ENCODE data around the gene SHISAL2A.
"Not testable (repeated sequence)": the region's sequence is repeated elsewhere in the genome, so short reads cannot be mapped to it uniquely, and the experiment has no call there.

SHISAL2A gene

DNA sequence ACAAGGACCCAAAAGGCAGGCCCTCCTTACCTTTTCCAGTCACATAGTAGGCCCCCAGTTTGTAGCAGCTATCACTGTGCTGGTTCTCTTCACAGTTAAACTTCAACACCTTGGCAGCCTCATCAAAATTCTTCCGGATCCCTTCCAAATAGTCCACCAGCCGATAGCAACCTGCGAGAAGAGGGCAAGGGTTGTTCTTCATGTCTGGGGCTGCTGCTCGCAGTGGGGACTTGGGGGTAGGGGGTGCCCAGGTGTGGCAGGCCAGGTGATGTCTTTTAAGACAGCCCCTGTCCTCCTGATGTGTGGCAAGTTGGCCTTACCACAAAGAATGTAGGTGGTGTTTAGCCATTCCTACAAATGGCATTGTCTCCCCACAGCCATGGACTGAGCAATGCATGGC, 59.7 kb downstream of the SHISAL2A start:
- DNase-seq = no peak

DNA sequence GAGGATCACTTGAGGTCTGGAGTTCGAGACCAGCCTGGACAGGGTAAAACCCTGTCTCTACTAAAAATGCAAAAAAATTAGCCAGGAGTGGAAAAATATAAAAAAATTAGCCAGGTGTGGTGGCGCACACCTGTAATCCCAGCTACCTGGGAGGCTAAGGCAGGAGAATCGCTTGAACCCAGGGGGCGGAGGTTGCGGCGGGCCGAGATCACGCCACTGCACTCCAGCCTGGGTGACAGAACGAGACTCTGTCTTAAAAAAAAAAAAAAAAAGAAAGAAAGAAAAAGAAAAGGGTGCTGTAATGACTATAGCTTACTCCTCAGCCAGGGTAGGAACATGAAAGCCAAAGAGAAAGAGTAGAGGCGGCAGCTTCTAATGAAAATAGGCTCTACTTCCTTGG, 60.4 kb downstream of the SHISAL2A start:
- not testable (repeated sequence) for DNase-seq

DNA sequence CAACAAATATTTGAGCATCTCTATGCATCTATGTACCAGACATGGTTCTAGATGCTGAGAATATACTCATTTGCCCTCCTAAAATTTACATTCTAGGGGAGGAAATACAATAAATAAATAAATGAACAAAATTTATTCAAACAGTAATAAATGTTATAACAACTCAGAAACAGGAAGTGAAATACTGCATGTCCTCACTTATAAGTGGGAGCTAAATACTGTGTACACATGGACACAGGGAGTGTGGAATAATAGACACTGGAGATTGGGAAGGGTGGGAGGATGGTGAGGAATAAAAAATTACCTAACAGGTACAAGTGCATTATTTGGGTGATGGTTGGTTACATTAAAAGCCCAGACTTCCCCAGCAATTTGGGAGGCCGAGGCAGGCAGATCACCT, 60.9 kb downstream of the SHISAL2A start:
- DNase-seq = no peak

DNA sequence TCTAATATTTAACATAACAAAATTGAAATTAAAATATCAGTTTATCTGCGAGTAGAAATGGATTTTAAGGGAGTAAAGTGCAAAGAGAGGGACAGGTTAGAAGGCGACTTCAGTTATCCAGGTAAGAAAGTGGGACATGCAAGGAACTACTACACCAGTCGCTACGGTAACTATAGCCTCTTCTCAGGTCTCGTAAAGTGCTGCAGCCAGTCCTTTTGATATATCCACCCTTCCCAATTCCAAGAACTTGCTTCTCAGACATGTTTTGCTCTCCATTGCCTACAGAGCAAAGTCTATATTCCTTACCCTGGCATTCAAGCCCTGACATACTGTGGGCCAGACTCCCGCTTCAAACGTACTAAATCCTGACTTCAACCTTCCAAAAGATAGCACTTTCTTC, 62.7 kb downstream of the SHISAL2A start:
- no peak for DNase-seq

- peak; percentile 52 for DNase-seq
These were observed 65.1 kb downstream of the SHISAL2A start, which contains the start of gene COA7 for GRCh38 chr1:52697795-52698674. TSS of gene COA7 (minus strand) at chr1:52698347. CDS start at chr1:52698326, 21 bp downstream.

- DNase-seq = peak; percentile 87
These were observed 70.2 kb downstream of the SHISAL2A start for GRCh38 chr1:52702886-52703787.

DNA sequence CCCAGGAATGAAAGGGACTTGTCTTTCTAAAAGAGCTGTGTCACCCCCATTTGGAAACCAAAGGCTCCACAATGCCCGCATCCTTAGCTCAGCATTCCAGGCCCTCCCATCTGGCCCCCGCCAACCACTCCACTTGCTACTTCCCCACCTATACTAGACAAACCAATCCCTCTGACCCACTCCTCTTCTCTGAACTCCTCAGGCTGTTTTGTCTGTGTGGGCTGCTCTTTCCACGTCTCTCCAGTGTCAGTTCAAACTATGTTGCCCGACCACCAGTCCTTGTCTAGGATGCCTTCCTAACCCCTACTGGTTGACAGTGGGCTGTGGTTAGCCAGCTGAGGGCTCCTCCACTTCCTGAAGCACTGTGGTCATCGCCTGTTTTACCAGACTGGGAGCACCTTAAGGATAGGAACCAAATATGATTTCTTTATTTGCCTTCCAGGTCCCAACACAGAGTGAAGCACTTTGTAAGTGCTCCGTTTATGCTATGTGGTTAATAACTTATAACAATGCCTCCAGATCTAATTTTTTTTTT, 73.2 kb downstream of the SHISAL2A start:
- DNase-seq = no peak

Data from NCI-H1092 treated with DMSO at 0.1 percent for 48 hours (cell line).